GM10248 (cell line): Measurements from ENCODE around the gene NRARP.

Experiments
- CTCF ChIA-PET: fragments of 300-600 bp; sonication (Branson Sonifier 250); formaldehyde crosslinking; extraction: SDS; loops from one replicate; lab custom pipeline; 2021; ENCODE audit warnings: antibody characterized with exemption; lab: Yijun Ruan, JAX
- POLR2A ChIA-PET: fragments of 350-650 bp; sonication (Branson Sonifier 250); formaldehyde crosslinking; extraction: SDS; loops from one replicate; lab custom pipeline; 2020; ENCODE audit warnings: antibody characterized with exemption; lab: Yijun Ruan, JAX
- DNase-seq: peaks from one replicate; pipeline ENCODE4 v3.0.0; 2012; ENCODE audit errors: extremely low spot score
- TF ChIP-seq, protein P1 (sequence below): IDR thresholded peaks from 2 replicates; pipeline ENCODE4 v1.5.1; 2012; ENCODE audit warnings: mild to moderate bottlenecking, low read depth; ENCODE audit errors: extremely low read depth, missing control alignments, control extremely low read depth

The NRARP gene

GRCh38 chr9:137314561-137315560, 12.8 kb upstream of the NRARP start:
- DNase-seq: peak; percentile 23
- CTCF ChIA-PET: interaction anchor here (0.9 kb wide), 1 partner anchor 13 kb away, joined by 5 read pairs; the partner anchor contains the start of gene NRARP
- POLR2A ChIA-PET: interaction anchor here (1.9 kb wide), 1 partner anchor 13 kb away, joined by 11 read pairs; the partner anchor contains the start of gene NRARP
- TF ChIP-seq, protein P1, sequence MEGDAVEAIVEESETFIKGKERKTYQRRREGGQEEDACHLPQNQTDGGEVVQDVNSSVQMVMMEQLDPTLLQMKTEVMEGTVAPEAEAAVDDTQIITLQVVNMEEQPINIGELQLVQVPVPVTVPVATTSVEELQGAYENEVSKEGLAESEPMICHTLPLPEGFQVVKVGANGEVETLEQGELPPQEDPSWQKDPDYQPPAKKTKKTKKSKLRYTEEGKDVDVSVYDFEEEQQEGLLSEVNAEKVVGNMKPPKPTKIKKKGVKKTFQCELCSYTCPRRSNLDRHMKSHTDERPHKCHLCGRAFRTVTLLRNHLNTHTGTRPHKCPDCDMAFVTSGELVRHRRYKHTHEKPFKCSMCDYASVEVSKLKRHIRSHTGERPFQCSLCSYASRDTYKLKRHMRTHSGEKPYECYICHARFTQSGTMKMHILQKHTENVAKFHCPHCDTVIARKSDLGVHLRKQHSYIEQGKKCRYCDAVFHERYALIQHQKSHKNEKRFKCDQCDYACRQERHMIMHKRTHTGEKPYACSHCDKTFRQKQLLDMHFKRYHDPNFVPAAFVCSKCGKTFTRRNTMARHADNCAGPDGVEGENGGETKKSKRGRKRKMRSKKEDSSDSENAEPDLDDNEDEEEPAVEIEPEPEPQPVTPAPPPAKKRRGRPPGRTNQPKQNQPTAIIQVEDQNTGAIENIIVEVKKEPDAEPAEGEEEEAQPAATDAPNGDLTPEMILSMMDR: no peak

DNA sequence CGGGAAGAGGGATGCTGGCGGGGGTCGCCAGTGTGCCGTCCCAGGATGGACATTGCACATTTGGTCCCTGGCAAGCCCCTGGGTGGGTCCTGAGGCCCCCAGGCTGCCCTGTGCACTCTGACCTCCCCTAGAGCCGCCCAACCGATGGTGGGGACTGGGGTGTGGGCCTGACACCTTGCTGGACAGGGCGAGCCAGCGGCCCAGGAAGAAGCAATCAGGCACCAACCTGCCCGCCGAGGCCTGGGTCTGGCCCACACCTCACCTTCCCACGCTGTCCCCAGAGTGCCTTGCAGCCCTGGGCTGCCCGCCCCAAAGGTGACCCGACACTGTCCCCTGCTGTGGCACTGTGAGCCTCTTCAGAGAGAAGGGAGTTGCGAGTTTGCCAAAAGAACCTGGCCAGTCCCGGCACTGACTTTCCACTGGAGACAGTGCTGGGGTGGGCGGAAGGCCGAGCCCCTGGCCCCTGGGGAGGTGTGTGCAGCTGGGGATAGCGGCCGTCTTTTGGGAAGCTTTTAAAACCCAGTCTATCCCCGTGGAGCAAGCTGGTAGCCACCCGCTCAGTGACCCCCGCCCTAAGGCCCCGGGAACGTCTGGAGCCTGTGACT, 12.0 kb upstream of the NRARP start:
- ChIA-PET POLR2A (no interaction called here), CTCF (interaction anchor here (0.9 to 2.4 kb wide), 2 partner anchors 11 to 12 kb away, joined by 5 to 21 read pairs; partner anchors contain the start of gene NRARP)
- no peak for DNase-seq
- TF ChIP-seq, protein P1: no peak

- TF ChIP-seq, protein P1: no peak
- no peak for DNase-seq
- POLR2A ChIA-PET: no interaction called here
- CTCF ChIA-PET: interaction anchor here (1.5 to 2.4 kb wide), 2 partner anchors 11 to 109 kb away, joined by 4 to 21 read pairs; partner anchors contain the start of genes EXD3, NOXA1 and NRARP
Observed at GRCh38 chr9:137313326-137313936, 11.4 kb upstream of the NRARP start.

GRCh38 chr9:137312852-137313325, 10.8 kb upstream of the NRARP start:
- ChIA-PET POLR2A (no interaction called here), CTCF (interaction anchor here (1.5 to 2.4 kb wide), 2 partner anchors 10 to 110 kb away, joined by 4 to 21 read pairs; partner anchors contain the start of genes EXD3, NOXA1 and NRARP)
- no peak for DNase-seq
- TF ChIP-seq, protein P1: no peak

GRCh38 chr9:137311986-137312851, 10.1 kb upstream of the NRARP start:
- CTCF ChIA-PET: interaction anchor here (1.5 to 2.4 kb wide), 2 partner anchors 9 to 111 kb away, joined by 4 to 21 read pairs; partner anchors contain the start of genes EXD3, NOXA1 and NRARP
- POLR2A ChIA-PET: no interaction called here
- DNase-seq: no peak
- TF ChIP-seq, protein P1: no peak
